HEK293 (cell line): Measurements from ENCODE around the gene PSD2.

Source experiments
- YY1 ChIP-seq: fragments of 450-650 bp; formaldehyde crosslinking; IDR thresholded peaks from 2 replicates; pipeline ENCODE4 v1.5.1; 2018; ENCODE audit warnings: missing biosample characterization, missing genetic modification characterization
- ZBTB8A ChIP-seq: fragments of 450-650 bp; formaldehyde crosslinking; IDR thresholded peaks from 2 replicates; pipeline ENCODE4 v1.5.1; 2016; ENCODE audit warnings: missing biosample characterization, missing genetic modification characterization
- ZFHX2 ChIP-seq: fragments of 450-650 bp; formaldehyde crosslinking; conservative IDR thresholded peaks from 2 replicates; pipeline ENCODE4 v1.5.1; 2016; ENCODE audit warnings: missing biosample characterization, missing genetic modification characterization
- ZFP37 ChIP-seq: fragments of 450-650 bp; formaldehyde crosslinking; IDR thresholded peaks from 2 replicates; pipeline ENCODE4 v1.5.1; 2016; ENCODE audit warnings: missing biosample characterization, missing genetic modification characterization
- ZNF146 ChIP-seq: fragments of 450-650 bp; formaldehyde crosslinking; IDR thresholded peaks from 2 replicates; pipeline ENCODE4 v1.5.1; 2016; ENCODE audit warnings: missing biosample characterization, missing genetic modification characterization
- ZNF274 ChIP-seq, 2 experiments: fragments of 200-500 bp in 1 of 2; fragments of 450-650 bp in 1 of 2; sonication (Bioruptor generic) in 1 of 2; formaldehyde crosslinking in 1 of 2; IDR thresholded peaks; 2 replicates each; pipeline versions ENCODE4 v1.5.1 to v1.6.1; 2014 to 2016; ENCODE audit warnings: borderline replicate concordance in 1 of 2, inconsistent platforms in 1 of 2, low read length in 1 of 2, missing biosample characterization in 1 of 2, missing genetic modification characterization in 1 of 2
- ZNF423 ChIP-seq: fragments of 450-650 bp; formaldehyde crosslinking; IDR thresholded peaks from 2 replicates; pipeline ENCODE4 v1.5.1; 2016; ENCODE audit warnings: missing biosample characterization, missing genetic modification characterization
- ZNF629 ChIP-seq: fragments of 450-650 bp; formaldehyde crosslinking; IDR thresholded peaks from 2 replicates; pipeline ENCODE4 v1.5.1; 2017; ENCODE audit warnings: missing biosample characterization, missing genetic modification characterization
- ZNF664 ChIP-seq: fragments of 450-650 bp; formaldehyde crosslinking; IDR thresholded peaks from 2 replicates; pipeline ENCODE4 v1.5.1; 2016; ENCODE audit warnings: missing biosample characterization, missing genetic modification characterization
- ZNF843 ChIP-seq: fragments of 450-650 bp; formaldehyde crosslinking; IDR thresholded peaks from 2 replicates; pipeline ENCODE4 v1.5.1; 2016; ENCODE audit warnings: missing biosample characterization, missing genetic modification characterization
- TF ChIP-seq, protein P1 (sequence below): fragments of 450-650 bp; formaldehyde crosslinking; IDR thresholded peaks from 2 replicates; pipeline ENCODE4 v1.5.1; 2016; ENCODE audit warnings: missing biosample characterization, missing genetic modification characterization
- TF ChIP-seq, protein P2 (sequence below): fragments of 450-650 bp; formaldehyde crosslinking; IDR thresholded peaks from 2 replicates; pipeline ENCODE4 v1.5.1; 2016; ENCODE audit warnings: missing biosample characterization, missing genetic modification characterization
- TF ChIP-seq, protein P3 (sequence below): IDR thresholded peaks from 2 replicates; pipeline ENCODE4 v1.6.1; 2011; ENCODE audit warnings: mild to moderate bottlenecking, low read depth, low read length, borderline replicate concordance
- TF ChIP-seq, protein P4 (sequence below): fragments of 450-650 bp; formaldehyde crosslinking; conservative IDR thresholded peaks from 2 replicates; pipeline ENCODE4 v1.5.1; 2016; ENCODE audit warnings: low read depth, missing biosample characterization, missing genetic modification characterization

DNA sequence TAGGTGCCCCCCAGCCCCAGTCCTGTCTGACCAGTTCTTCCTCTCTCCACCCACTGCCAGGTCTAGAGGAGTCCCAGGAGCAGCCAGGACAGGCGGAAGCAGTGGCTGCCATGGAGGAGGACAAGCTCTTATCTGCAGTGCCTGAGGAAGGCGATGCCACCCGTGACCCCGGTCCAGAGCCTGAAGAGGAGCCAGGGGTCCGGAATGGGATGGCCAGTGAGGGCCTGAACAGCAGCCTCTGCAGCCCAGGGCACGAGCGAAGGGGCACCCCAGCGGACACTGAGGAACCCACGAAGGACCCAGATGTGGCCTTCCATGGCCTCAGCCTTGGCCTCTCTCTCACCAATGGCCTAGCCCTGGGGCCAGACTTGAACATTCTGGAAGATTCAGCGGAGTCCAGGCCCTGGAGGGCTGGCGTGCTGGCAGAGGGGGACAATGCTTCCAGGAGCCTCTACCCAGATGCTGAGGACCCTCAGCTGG lies 13.8 kb downstream of the PSD2 start:
- TF ChIP-seq ZBTB8A (tag by site-specific recombination) (no peak), ZNF664 (tag by site-specific recombination) (no peak), ZNF274 (IDR thresholded peaks at IDR 0.05; ENCODE audit: low read length) (no peak), ZNF274 (tag by site-specific recombination; IDR thresholded peaks at IDR 0.05; ENCODE audit: borderline replicate concordance) (no peak), YY1 (tag by site-specific recombination) (no peak), ZFP37 (tag by site-specific recombination) (no peak), ZNF629 (tag by site-specific recombination) (no peak), ZNF423 (tag by site-specific recombination) (no peak), ZNF146 (tag by site-specific recombination) (no peak), ZFHX2 (tag by site-specific recombination) (no peak), ZNF843 (no peak)
- TF ChIP-seq, protein P1, sequence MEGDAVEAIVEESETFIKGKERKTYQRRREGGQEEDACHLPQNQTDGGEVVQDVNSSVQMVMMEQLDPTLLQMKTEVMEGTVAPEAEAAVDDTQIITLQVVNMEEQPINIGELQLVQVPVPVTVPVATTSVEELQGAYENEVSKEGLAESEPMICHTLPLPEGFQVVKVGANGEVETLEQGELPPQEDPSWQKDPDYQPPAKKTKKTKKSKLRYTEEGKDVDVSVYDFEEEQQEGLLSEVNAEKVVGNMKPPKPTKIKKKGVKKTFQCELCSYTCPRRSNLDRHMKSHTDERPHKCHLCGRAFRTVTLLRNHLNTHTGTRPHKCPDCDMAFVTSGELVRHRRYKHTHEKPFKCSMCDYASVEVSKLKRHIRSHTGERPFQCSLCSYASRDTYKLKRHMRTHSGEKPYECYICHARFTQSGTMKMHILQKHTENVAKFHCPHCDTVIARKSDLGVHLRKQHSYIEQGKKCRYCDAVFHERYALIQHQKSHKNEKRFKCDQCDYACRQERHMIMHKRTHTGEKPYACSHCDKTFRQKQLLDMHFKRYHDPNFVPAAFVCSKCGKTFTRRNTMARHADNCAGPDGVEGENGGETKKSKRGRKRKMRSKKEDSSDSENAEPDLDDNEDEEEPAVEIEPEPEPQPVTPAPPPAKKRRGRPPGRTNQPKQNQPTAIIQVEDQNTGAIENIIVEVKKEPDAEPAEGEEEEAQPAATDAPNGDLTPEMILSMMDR (tag by site-specific recombination), result no peak
- TF ChIP-seq, protein P2, sequence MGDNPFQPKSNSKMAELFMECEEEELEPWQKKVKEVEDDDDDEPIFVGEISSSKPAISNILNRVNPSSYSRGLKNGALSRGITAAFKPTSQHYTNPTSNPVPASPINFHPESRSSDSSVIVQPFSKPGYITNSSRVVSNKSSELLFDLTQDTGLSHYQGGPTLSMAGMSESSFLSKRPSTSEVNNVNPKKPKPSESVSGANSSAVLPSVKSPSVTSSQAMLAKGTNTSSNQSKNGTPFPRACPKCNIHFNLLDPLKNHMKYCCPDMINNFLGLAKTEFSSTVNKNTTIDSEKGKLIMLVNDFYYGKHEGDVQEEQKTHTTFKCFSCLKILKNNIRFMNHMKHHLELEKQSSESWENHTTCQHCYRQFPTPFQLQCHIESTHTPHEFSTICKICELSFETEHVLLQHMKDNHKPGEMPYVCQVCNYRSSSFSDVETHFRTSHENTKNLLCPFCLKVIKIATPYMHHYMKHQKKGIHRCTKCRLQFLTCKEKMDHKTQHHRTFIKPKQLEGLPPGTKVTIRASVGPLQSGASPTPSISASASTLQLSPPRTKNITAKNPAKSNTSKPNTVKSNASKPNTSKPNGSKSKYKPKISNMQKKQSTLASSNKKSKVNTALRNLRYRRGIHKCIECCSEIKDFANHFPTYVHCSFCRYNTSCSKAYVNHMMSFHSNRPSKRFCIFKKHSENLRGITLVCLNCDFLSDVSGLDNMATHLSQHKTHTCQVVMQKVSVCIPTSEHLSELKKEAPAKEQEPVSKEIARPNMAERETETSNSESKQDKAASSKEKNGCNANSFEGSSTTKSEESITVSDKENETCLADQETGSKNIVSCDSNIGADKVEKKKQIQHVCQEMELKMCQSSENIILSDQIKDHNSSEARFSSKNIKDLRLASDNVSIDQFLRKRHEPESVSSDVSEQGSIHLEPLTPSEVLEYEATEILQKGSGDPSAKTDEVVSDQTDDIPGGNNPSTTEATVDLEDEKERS, result no peak
- TF ChIP-seq, protein P3, sequence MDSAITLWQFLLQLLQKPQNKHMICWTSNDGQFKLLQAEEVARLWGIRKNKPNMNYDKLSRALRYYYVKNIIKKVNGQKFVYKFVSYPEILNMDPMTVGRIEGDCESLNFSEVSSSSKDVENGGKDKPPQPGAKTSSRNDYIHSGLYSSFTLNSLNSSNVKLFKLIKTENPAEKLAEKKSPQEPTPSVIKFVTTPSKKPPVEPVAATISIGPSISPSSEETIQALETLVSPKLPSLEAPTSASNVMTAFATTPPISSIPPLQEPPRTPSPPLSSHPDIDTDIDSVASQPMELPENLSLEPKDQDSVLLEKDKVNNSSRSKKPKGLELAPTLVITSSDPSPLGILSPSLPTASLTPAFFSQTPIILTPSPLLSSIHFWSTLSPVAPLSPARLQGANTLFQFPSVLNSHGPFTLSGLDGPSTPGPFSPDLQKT, result no peak
- TF ChIP-seq, protein P4, sequence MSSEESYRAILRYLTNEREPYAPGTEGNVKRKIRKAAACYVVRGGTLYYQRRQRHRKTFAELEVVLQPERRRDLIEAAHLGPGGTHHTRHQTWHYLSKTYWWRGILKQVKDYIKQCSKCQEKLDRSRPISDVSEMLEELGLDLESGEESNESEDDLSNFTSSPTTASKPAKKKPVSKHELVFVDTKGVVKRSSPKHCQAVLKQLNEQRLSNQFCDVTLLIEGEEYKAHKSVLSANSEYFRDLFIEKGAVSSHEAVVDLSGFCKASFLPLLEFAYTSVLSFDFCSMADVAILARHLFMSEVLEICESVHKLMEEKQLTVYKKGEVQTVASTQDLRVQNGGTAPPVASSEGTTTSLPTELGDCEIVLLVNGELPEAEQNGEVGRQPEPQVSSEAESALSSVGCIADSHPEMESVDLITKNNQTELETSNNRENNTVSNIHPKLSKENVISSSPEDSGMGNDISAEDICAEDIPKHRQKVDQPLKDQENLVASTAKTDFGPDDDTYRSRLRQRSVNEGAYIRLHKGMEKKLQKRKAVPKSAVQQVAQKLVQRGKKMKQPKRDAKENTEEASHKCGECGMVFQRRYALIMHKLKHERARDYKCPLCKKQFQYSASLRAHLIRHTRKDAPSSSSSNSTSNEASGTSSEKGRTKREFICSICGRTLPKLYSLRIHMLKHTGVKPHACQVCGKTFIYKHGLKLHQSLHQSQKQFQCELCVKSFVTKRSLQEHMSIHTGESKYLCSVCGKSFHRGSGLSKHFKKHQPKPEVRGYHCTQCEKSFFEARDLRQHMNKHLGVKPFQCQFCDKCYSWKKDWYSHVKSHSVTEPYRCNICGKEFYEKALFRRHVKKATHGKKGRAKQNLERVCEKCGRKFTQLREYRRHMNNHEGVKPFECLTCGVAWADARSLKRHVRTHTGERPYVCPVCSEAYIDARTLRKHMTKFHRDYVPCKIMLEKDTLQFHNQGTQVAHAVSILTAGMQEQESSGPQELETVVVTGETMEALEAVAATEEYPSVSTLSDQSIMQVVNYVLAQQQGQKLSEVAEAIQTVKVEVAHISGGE (tag by site-specific recombination), result no peak
